GM12892 (cell line): ENCODE results near the gene ZG16.

ENCODE experiments used
- POLR2AphosphoS5 ChIP-seq: IDR thresholded peaks from 2 replicates; pipeline ENCODE4 v1.6.1; 2011; ENCODE audit warnings: low read depth, low read length, control low read depth
- TAF1 ChIP-seq: IDR thresholded peaks from 2 replicates; pipeline ENCODE4 v1.6.1; 2011; ENCODE audit warnings: low read depth, mild to moderate bottlenecking, control low read depth, low read length, borderline replicate concordance

DNA sequence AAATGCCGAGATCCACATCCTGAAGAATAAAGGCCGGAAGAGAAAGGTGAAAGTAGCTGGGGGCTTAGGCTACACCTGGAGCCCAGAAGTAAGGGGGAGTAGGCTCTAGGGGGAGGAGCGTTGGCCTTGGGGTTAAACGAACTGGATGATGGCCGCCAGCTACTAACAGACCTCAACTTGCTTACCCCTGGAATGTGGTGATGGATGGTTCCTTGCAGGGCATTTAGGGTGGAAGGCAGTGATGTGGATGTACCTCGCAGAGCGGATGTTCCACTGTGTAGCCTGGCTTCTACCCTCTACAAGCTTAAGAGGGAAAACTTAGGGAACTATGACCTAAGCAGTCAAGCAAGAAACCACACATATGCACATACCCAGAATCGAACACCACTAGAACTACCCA, 26.0 kb downstream of the ZG16 start:
- TF ChIP-seq TAF1 (no peak), POLR2AphosphoS5 (no peak)
